GM08714 (cell line): ENCODE measurements around the gene PIWIL4.
"Not testable (repeated sequence)": the region's sequence is repeated elsewhere in the genome, so short reads cannot be mapped to it uniquely, and the experiment has no call there.

ENCODE experiments used
- H3K4me3 ChIP-seq: fragments of 200-500 bp; sonication (Bioruptor generic); 2 replicates; pipeline ENCODE4 v1.5.1; 2014; ENCODE audit warnings: mild to moderate bottlenecking, low read length, inconsistent platforms
- ZNF274 ChIP-seq: IDR thresholded peaks from 2 replicates; pipeline ENCODE4 v1.6.1; 2012; ENCODE audit warnings: mild to moderate bottlenecking, low read depth, low read length

Gene PIWIL4

GRCh38 chr11:94629741-94630140 lies 62.6 kb downstream of the PIWIL4 start:
- TF ChIP-seq ZNF274: no peak

GRCh38 chr11:94630221-94630620 lies 63.1 kb downstream of the PIWIL4 start:
- TF ChIP-seq ZNF274: no peak
- H3K4me3 ChIP-seq: no peak overlapping the region

More at GRCh38 chr11:94629741-94630140, 62.6 kb downstream of the PIWIL4 start:
- H3K4me3 ChIP-seq: no peak overlapping the region

- TF ChIP-seq ZNF274: no peak
- no peak overlapping the region for H3K4me3 ChIP-seq
Measured at GRCh38 chr11:94632356-94632755, 65.2 kb downstream of the PIWIL4 start.

- TF ChIP-seq ZNF274: no peak
- no peak overlapping the region for H3K4me3 ChIP-seq
Measured at GRCh38 chr11:94635072-94635471, 67.9 kb downstream of the PIWIL4 start.

GRCh38 chr11:94636388-94636949 lies 69.3 kb downstream of the PIWIL4 start:
- no peak for TF ChIP-seq ZNF274
- no peak overlapping the region for H3K4me3 ChIP-seq

GRCh38 chr11:94638301-94638901 lies 71.2 kb downstream of the PIWIL4 start:
- no peak for TF ChIP-seq ZNF274
- no peak overlapping the region for H3K4me3 ChIP-seq

- TF ChIP-seq ZNF274: no peak
- H3K4me3 ChIP-seq: no peak overlapping the region
Measured at GRCh38 chr11:94638902-94639373, 71.8 kb downstream of the PIWIL4 start.

- H3K4me3 ChIP-seq: no peak overlapping the region
- TF ChIP-seq ZNF274: no peak
Measured at GRCh38 chr11:94639901-94640721, 72.9 kb downstream of the PIWIL4 start.

GRCh38 chr11:94641167-94641761 lies 74.1 kb downstream of the PIWIL4 start:
- no peak overlapping the region for H3K4me3 ChIP-seq
- no peak for TF ChIP-seq ZNF274

GRCh38 chr11:94643186-94643585 lies 76.0 kb downstream of the PIWIL4 start:
- H3K4me3 ChIP-seq: not testable (repeated sequence)

- H3K4me3 ChIP-seq: no peak overlapping the region
- TF ChIP-seq ZNF274: no peak
Measured at GRCh38 chr11:94647926-94648325, 80.8 kb downstream of the PIWIL4 start.

- TF ChIP-seq ZNF274: no peak
Measured at GRCh38 chr11:94648789-94649188, 81.6 kb downstream of the PIWIL4 start.

GRCh38 chr11:94649254-94649653 lies 82.1 kb downstream of the PIWIL4 start:
- H3K4me3 ChIP-seq: no peak overlapping the region
- TF ChIP-seq ZNF274: no peak

More at GRCh38 chr11:94648789-94649188, 81.6 kb downstream of the PIWIL4 start:
- H3K4me3 ChIP-seq: no peak overlapping the region

- no peak overlapping the region for H3K4me3 ChIP-seq
- no peak for TF ChIP-seq ZNF274
Measured at GRCh38 chr11:94649964-94650623, 82.9 kb downstream of the PIWIL4 start.
